ENCODE data around the gene S100A13.
A peak's percentile ranks its signal among the peaks of the same experiment; 100 is the strongest.
"Not testable (repeated sequence)": the region's sequence is repeated elsewhere in the genome, so short reads cannot be mapped to it uniquely, and the experiment has no call there.

S100A13 gene

GRCh38 chr1:153670257-153670858 is 43.1 kb upstream of the S100A13 start:
- no peak for DNase-seq (ENCODE audit: low spot score)
- Histone ChIP-seq H3K36me3 (ENCODE audit: low read depth) (peaks cover 49% of the 10 kb centered on the region), H3K4me1 (ENCODE audit: insufficient read depth, poor library complexity, severe bottlenecking) (no peaks in the 10 kb centered on the region), H3K27me3 (ENCODE audit: insufficient read depth, poor library complexity, severe bottlenecking) (no peaks in the 10 kb centered on the region), H3K4me3 (ENCODE audit: severe bottlenecking) (peak overlapping the region; percentile 67), H3K9me3 (ENCODE audit: severe bottlenecking) (no peaks in the 10 kb centered on the region), H3K27ac (ENCODE audit: poor library complexity, severe bottlenecking) (peak overlapping the region; percentile 50)
- TF ChIP-seq CTCF (IDR thresholded peaks at IDR 0.05; ENCODE audit: poor library complexity, severe bottlenecking), result no peak
- peak; percentile 3; the same call in 2 of the 3 replicates for ATAC-seq (ENCODE audit: low read depth)

- Histone ChIP-seq H3K4me3 (ENCODE audit: severe bottlenecking) (peak overlapping the region; percentile 67), H3K36me3 (ENCODE audit: low read depth) (peaks cover 56% of the 10 kb centered on the region), H3K27ac (ENCODE audit: poor library complexity, severe bottlenecking) (peak overlapping the region; percentile 50)
Measured at GRCh38 chr1:153669606-153670005, 42.3 kb upstream of the S100A13 start.

DNA sequence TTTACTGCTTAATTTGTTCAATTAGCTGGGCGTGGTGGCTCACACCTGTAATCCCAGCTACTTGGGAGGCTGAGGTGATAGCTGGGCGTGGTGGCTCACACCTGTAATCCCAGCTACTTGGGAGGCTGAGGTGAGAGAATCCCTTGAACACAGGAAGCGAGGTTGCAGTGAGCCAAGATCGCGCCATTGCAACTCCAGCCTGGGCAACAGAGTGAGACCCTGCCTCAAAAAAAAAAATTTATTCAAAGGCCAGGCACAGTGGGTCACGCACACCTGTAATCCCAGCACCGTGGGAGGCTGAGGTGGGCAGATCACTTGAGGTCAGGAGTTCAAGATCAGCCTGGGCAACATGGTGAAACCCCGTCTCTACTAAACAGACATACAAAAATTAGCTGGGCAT is 41.4 kb upstream of the S100A13 start:
- DNase-seq (ENCODE audit: low spot score); H3K4me1 ChIP-seq (ENCODE audit: insufficient read depth, poor library complexity, severe bottlenecking); ATAC-seq (ENCODE audit: low read depth); H3K27me3 ChIP-seq (ENCODE audit: insufficient read depth, poor library complexity, severe bottlenecking); H3K4me3 ChIP-seq (ENCODE audit: severe bottlenecking); H3K9me3 ChIP-seq (ENCODE audit: severe bottlenecking); H3K27ac ChIP-seq (ENCODE audit: poor library complexity, severe bottlenecking): not testable (repeated sequence)
- peaks cover 65% of the 10 kb centered on the region for H3K36me3 ChIP-seq (ENCODE audit: low read depth)

More at GRCh38 chr1:153669606-153670005, 42.3 kb upstream of the S100A13 start:
- ATAC-seq (ENCODE audit: low read depth), result no peak
- Histone ChIP-seq H3K9me3 (ENCODE audit: severe bottlenecking) (no peaks in the 10 kb centered on the region), H3K27me3 (ENCODE audit: insufficient read depth, poor library complexity, severe bottlenecking) (no peaks in the 10 kb centered on the region), H3K4me1 (ENCODE audit: insufficient read depth, poor library complexity, severe bottlenecking) (no peaks in the 10 kb centered on the region)
- no peak for TF ChIP-seq CTCF (IDR thresholded peaks at IDR 0.05; ENCODE audit: poor library complexity, severe bottlenecking)
- no peak for DNase-seq (ENCODE audit: low spot score)

DNA sequence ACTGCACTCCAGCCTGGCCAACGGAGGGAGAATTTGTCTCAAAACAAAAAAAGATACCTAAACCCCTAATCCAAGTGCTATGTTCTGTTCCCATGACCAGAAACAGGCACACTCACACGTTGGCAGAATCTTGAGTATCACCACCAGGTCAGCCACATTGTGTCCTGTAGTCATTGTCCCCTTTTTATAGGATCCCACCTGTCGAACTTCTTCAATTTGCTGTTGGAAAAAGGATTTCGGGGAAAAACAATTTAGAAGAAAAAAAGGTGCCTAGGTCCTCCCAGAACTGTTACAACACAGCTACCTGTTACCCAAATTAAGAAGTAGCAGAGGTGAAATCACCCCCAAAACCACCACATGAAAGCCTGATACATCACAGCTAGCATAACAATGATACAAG is 40.1 kb upstream of the S100A13 start:
- no peak overlapping the region for H3K27ac ChIP-seq (ENCODE audit: poor library complexity, severe bottlenecking)
- H3K9me3 ChIP-seq (ENCODE audit: severe bottlenecking), result no peaks in the 10 kb centered on the region
- H3K27me3 ChIP-seq (ENCODE audit: insufficient read depth, poor library complexity, severe bottlenecking), result no peaks in the 10 kb centered on the region
- TF ChIP-seq CTCF (IDR thresholded peaks at IDR 0.05; ENCODE audit: poor library complexity, severe bottlenecking), result no peak
- DNase-seq (ENCODE audit: low spot score), result no peak
- ATAC-seq (ENCODE audit: low read depth), result no peak
- no peaks in the 10 kb centered on the region for H3K4me1 ChIP-seq (ENCODE audit: insufficient read depth, poor library complexity, severe bottlenecking)
- H3K4me3 ChIP-seq (ENCODE audit: severe bottlenecking), result no peak overlapping the region
- H3K36me3 ChIP-seq (ENCODE audit: low read depth), result peaks cover 78% of the 10 kb centered on the region

GRCh38 chr1:153663211-153663610 is 35.9 kb upstream of the S100A13 start:
- ATAC-seq (ENCODE audit: low read depth) (no peak), DNase-seq (ENCODE audit: low spot score) (no peak)
- no peak overlapping the region for H3K27ac ChIP-seq (ENCODE audit: poor library complexity, severe bottlenecking)
- H3K4me3 ChIP-seq (ENCODE audit: severe bottlenecking), result no peak overlapping the region
- no peaks in the 10 kb centered on the region for H3K9me3 ChIP-seq (ENCODE audit: severe bottlenecking)
- no peaks in the 10 kb centered on the region for H3K4me1 ChIP-seq (ENCODE audit: insufficient read depth, poor library complexity, severe bottlenecking)
- TF ChIP-seq CTCF (IDR thresholded peaks at IDR 0.05; ENCODE audit: poor library complexity, severe bottlenecking), result no peak
- H3K36me3 ChIP-seq (ENCODE audit: low read depth), result peaks cover 87% of the 10 kb centered on the region
- no peaks in the 10 kb centered on the region for H3K27me3 ChIP-seq (ENCODE audit: insufficient read depth, poor library complexity, severe bottlenecking)

All from RWPE2 (cell line).